Uterus (tissue), 4 donors: ENCODE data around the gene ZNF521. TPM values are rescaled to one million over a fixed set of nuclear protein-coding genes. Genes with fewer than 3 reads are reported as not detected.

ENCODE experiments used
- DNase-seq, 2 donors: peaks; one replicate each; pipeline ENCODE4 v3.0.0-alpha.2; 2019 to 2020
- H3K27ac ChIP-seq, 2 donors: fragments of 200-600 bp; sonication (generic); 1 replicate in 1 of 2; 2 replicates in 1 of 2; pipeline ENCODE4 v1.5.1; 2016 to 2018
- H3K27me3 ChIP-seq, 2 donors: fragments of 200-600 bp; sonication (generic); one replicate each; pipeline ENCODE4 v1.5.1; 2018 to 2019; ENCODE audit warnings: control low read depth in 1 of 2
- H3K36me3 ChIP-seq, 2 donors: fragments of 200-600 bp; sonication (generic); one replicate each; pipeline ENCODE4 v1.5.1; 2019; ENCODE audit warnings: control low read depth in 1 of 2
- H3K4me1 ChIP-seq, 2 donors: fragments of 200-600 bp; sonication (generic); one replicate each; pipeline ENCODE4 v1.5.1; 2018 to 2019; ENCODE audit warnings: control low read depth in 1 of 2
- H3K4me3 ChIP-seq, 2 donors: fragments of 200-600 bp; sonication (generic); 1 replicate in 1 of 2; 2 replicates in 1 of 2; pipeline ENCODE4 v1.5.1; 2018 to 2019; ENCODE audit warnings: mild to moderate bottlenecking in 1 of 2
- H3K9me3 ChIP-seq, 2 donors: fragments of 200-600 bp; sonication (generic); one replicate each; pipeline ENCODE4 v1.5.1; 2019; ENCODE audit warnings: control low read depth in 1 of 2
- POLR2A ChIP-seq, 2 donors: fragments of 450-650 bp; IDR thresholded peaks; one replicate each; pipeline ENCODE4 v1.6.1; 2016; ENCODE audit warnings: antibody characterized with exemption in 2 of 2, mild to moderate bottlenecking in 1 of 2, moderate library complexity in 1 of 2
- intact Hi-C: fragments of 100-400 bp; cut with DNase I; formaldehyde crosslinking; loops from one replicate; pipeline ENCODE4 v1.15.1; 2023; ENCODE audit warnings: low total_unique reads
- total RNA-seq, 4 donors: library from RNA; depleted of rRNA in 3 of 4; stranded (reverse); fragments of >200 nt in 3 of 4; gene quantifications; one replicate each; pipeline versions ENCODE4 v1.1.0 to v1.2.4, GENCODE V29; 2014 to 2023
- TF ChIP-seq, protein P1 (sequence below), 4 experiments: fragments of 200-600 bp in 2 of 4; fragments of 450-650 bp in 2 of 4; sonication (generic) in 2 of 4; IDR thresholded peaks; one replicate each; pipeline ENCODE4 v1.5.1; 2016 to 2019; ENCODE audit warnings: antibody characterized with exemption in 4 of 4, mild to moderate bottlenecking in 2 of 4, moderate library complexity in 1 of 4
- donor health status: DM: yes; HTN: yes; CAD: no.

Gene ZNF521
- total RNA-seq, 4 donors from 2014 or later: 47.4 to 116 (median 72.8) TPM

DNA sequence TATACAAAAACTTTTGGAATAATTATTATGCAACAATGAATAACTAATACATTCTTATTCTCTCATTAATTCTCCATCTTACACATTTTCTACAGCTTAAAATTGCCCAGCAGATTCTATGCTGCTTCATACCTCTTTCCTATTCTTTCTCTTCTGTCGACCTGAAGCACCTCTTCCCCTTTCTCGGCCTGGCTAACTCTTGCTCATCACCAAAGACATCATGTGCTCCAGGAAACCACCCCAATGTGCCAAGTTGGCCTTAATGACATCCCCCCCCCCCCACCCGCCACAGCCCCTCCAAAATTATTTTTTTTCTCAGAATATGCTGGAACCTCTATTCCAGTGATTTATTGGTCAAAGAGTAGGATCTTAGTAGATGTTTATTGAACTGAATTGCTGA lies 43.6 kb downstream of the ZNF521 start:
- Histone ChIP-seq H3K4me3 (no peak overlapping the region), H3K36me3 (no peaks in the 10 kb centered on the region), H3K9me3 (no peaks in the 10 kb centered on the region), H3K27me3 (no peaks in the 10 kb centered on the region), H3K4me1 (no peaks in the 10 kb centered on the region), H3K27ac (no peak overlapping the region)
- intact Hi-C loops: no loop called here
- no peak for DNase-seq
- no peak for TF ChIP-seq POLR2A (IDR thresholded peaks at IDR 0.05)
- TF ChIP-seq, protein P1, sequence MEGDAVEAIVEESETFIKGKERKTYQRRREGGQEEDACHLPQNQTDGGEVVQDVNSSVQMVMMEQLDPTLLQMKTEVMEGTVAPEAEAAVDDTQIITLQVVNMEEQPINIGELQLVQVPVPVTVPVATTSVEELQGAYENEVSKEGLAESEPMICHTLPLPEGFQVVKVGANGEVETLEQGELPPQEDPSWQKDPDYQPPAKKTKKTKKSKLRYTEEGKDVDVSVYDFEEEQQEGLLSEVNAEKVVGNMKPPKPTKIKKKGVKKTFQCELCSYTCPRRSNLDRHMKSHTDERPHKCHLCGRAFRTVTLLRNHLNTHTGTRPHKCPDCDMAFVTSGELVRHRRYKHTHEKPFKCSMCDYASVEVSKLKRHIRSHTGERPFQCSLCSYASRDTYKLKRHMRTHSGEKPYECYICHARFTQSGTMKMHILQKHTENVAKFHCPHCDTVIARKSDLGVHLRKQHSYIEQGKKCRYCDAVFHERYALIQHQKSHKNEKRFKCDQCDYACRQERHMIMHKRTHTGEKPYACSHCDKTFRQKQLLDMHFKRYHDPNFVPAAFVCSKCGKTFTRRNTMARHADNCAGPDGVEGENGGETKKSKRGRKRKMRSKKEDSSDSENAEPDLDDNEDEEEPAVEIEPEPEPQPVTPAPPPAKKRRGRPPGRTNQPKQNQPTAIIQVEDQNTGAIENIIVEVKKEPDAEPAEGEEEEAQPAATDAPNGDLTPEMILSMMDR (IDR thresholded peaks at IDR 0.05): no peak

DNA sequence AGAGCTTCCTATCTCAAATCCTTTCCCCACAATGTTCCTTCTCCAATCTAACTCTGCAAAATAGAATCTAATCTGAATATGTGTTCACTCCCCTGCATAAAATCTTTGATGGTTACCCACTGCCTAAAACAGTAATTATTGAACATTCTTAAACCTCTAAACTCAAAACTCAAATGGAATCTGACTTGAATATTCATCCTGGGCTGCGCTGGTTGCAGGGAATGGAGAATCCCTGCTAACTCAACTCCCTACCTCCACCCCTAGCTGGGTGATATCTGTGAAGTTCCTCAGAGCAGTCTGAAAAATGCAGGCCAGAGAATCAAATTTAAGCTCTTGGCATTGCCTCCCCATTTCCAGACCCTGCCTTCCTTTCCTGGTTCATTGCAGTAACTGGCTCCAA lies 44.8 kb downstream of the ZNF521 start:
- Histone ChIP-seq H3K4me1 (no peaks in the 10 kb centered on the region), H3K9me3 (no peaks in the 10 kb centered on the region), H3K27ac (no peak overlapping the region), H3K4me3 (no peak overlapping the region), H3K27me3 (no peaks in the 10 kb centered on the region), H3K36me3 (no peaks in the 10 kb centered on the region)
- intact Hi-C loops: no loop called here
- TF ChIP-seq POLR2A (IDR thresholded peaks at IDR 0.05): no peak
- TF ChIP-seq, protein P1 (IDR thresholded peaks at IDR 0.05): no peak
- no peak for DNase-seq

DNA sequence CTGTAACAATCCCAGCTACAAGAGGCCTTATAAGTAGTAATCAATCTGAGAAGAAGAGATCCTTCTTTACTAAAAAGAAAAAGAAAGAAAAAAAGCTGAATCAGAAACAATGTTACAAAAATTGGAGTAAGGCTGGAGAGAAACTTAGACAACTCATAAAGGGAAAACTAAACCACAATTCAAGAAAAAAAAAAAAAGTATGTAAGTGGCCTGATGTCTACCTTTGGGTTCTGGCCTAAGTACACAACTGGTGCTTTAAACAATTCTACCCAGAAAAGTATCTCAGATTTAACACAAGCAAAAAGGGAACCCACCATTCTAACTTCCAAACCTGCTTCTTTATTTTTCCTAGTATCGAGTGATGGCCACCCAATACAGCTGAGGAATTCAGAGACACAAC lies 45.3 kb downstream of the ZNF521 start:
- Histone ChIP-seq H3K9me3 (no peaks in the 10 kb centered on the region), H3K4me1 (no peaks in the 10 kb centered on the region), H3K4me3 (no peak overlapping the region), H3K36me3 (no peaks in the 10 kb centered on the region), H3K27ac (no peak overlapping the region), H3K27me3 (no peaks in the 10 kb centered on the region)
- intact Hi-C loops: no loop called here
- TF ChIP-seq POLR2A (IDR thresholded peaks at IDR 0.05): no peak
- TF ChIP-seq, protein P1 (IDR thresholded peaks at IDR 0.05): no peak
- no peak for DNase-seq

DNA sequence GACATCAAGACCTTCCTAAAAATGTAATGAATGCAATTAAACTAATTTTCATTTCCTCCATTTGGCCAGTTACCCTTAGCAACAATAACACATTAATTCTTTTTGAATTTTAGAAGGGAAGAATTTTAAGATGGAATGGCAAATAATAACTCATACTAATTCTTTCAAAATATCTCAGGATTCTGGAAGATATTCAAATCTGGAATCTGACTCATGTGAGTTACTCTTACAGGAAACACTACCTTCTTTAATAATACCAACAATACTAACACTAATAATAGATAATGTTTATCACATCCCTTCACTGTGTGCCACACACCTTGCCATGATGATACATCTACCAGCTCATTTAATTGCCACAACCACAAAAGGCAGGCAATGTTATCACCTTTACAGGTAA lies 46.4 kb downstream of the ZNF521 start:
- no peak overlapping the region for H3K4me3 ChIP-seq
- H3K9me3 ChIP-seq: no peaks in the 10 kb centered on the region
- no peak overlapping the region for H3K27ac ChIP-seq
- H3K4me1 ChIP-seq: no peaks in the 10 kb centered on the region
- intact Hi-C loops: no loop called here
- H3K27me3 ChIP-seq: no peaks in the 10 kb centered on the region
- TF ChIP-seq POLR2A (IDR thresholded peaks at IDR 0.05): no peak
- TF ChIP-seq, protein P1 (IDR thresholded peaks at IDR 0.05): no peak
- DNase-seq: no peak
- no peaks in the 10 kb centered on the region for H3K36me3 ChIP-seq

DNA sequence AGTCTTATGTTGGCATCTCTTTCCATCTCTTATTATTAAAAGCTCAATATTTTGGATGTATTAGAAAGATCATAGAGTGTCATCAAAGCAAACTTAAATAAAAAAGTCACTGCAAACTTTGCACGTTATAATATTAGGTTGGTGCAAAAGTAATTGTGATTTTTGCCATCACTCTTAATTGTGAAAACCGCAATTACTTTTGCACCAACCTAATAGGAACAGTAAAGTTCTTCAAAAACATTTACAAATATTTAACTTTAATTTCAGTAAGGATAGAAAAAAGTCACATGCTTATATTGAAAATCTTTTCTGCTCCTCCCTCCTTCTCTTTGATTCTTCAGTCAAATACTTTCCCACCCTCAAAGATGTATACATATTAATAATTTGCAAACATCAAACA lies 51.5 kb downstream of the ZNF521 start:
- no peaks in the 10 kb centered on the region for H3K9me3 ChIP-seq
- intact Hi-C loops: no loop called here
- H3K4me1 ChIP-seq: no peaks in the 10 kb centered on the region
- H3K4me3 ChIP-seq: no peak overlapping the region
- no peak overlapping the region for H3K27ac ChIP-seq
- H3K36me3 ChIP-seq: no peaks in the 10 kb centered on the region
- TF ChIP-seq POLR2A (IDR thresholded peaks at IDR 0.05): no peak
- TF ChIP-seq, protein P1 (IDR thresholded peaks at IDR 0.05): no peak
- H3K27me3 ChIP-seq: no peaks in the 10 kb centered on the region
- no peak for DNase-seq
